ENCODE data around the gene SIGLEC10.
"Not testable (repeated sequence)": the region's sequence is repeated elsewhere in the genome, so short reads cannot be mapped to it uniquely, and the experiment has no call there.

The SIGLEC10 gene

GRCh38 chr19:51407511-51408131 lies 9.8 kb downstream of the SIGLEC10 start:
- H3K9me3 ChIP-seq (ENCODE audit: insufficient read depth, low read depth, low read length), result peaks cover 10% of the 10 kb centered on the region
- no peak overlapping the region for H2BK120ac ChIP-seq (ENCODE audit: insufficient read depth, low read length, poor library complexity)
- H3K9ac ChIP-seq (ENCODE audit: low read length), result no peak overlapping the region
- H3K4me3 ChIP-seq (ENCODE audit: low read depth, low read length), result no peak overlapping the region
- H3K23ac ChIP-seq (ENCODE audit: low read length), result no peak overlapping the region
- H3K4me2 ChIP-seq (ENCODE audit: low read length), result no peak overlapping the region
- DNase-seq, result peak in 1 of 2 donors; percentile 30
- no peak overlapping the region for H4K8ac ChIP-seq (ENCODE audit: low read depth, low read length)
- no peak overlapping the region for H3K14ac ChIP-seq (ENCODE audit: low read length)
- no peak overlapping the region for H2AK5ac ChIP-seq (ENCODE audit: low read length)
- peaks cover 0 to 2% of the 10 kb centered on the region in 2 experiments for H3K4me1 ChIP-seq (ENCODE audit: control insufficient read depth in 1 of 2, insufficient read depth in 2 of 2, low read length in 2 of 2)
- no peak overlapping the region for H2BK5ac ChIP-seq (ENCODE audit: low read depth, low read length, poor library complexity)
- no peak overlapping the region for H2BK12ac ChIP-seq (ENCODE audit: low read length)
- H2AFZ ChIP-seq (ENCODE audit: insufficient read depth, low read length, poor library complexity), result no peak overlapping the region
- H3K79me2 ChIP-seq (ENCODE audit: control insufficient read depth, insufficient read depth, low read length, poor library complexity), result no peaks in the 10 kb centered on the region
- H3K27ac ChIP-seq (ENCODE audit: low read depth, low read length), result no peak overlapping the region
- no peak overlapping the region for H4K12ac ChIP-seq (ENCODE audit: low read depth, low read length)
- H3K4ac ChIP-seq (ENCODE audit: low read depth, low read length), result no peak overlapping the region
- no peak overlapping the region for H3K18ac ChIP-seq (ENCODE audit: low read length)
- WGBS (ENCODE audit: extremely low coverage, insufficient coverage, insufficient read length), result no CpG with 5 or more reads among the region's 6 CpGs
- H3K27me3 ChIP-seq (ENCODE audit: insufficient read depth, low read length), result no peaks in the 10 kb centered on the region
- H3K36me3 ChIP-seq (ENCODE audit: control insufficient read depth in 1 of 2, insufficient read depth in 2 of 2, low read length in 2 of 2), result peaks cover 0 to under 1% of the 10 kb centered on the region in 2 experiments
- H4K91ac ChIP-seq (ENCODE audit: low read depth, low read length), result no peak overlapping the region
- no peaks in the 10 kb centered on the region for H3K79me1 ChIP-seq (ENCODE audit: low read length)

- WGBS (ENCODE audit: extremely low coverage, insufficient coverage, insufficient read length), result no CpG with 5 or more reads among the region's 9 CpGs
- Histone ChIP-seq H3K9ac (ENCODE audit: low read length) (no peak overlapping the region), H3K14ac (ENCODE audit: low read length) (no peak overlapping the region), H3K18ac (ENCODE audit: low read length) (no peak overlapping the region), H2BK120ac (ENCODE audit: insufficient read depth, low read length, poor library complexity) (no peak overlapping the region), H3K79me2 (ENCODE audit: control insufficient read depth, insufficient read depth, low read length, poor library complexity) (no peaks in the 10 kb centered on the region), H3K36me3 (ENCODE audit: control insufficient read depth in 1 of 2, insufficient read depth in 2 of 2, low read length in 2 of 2) (peaks cover 0 to 5% of the 10 kb centered on the region in 2 experiments), H3K27me3 (ENCODE audit: insufficient read depth, low read length) (no peaks in the 10 kb centered on the region), H3K4me2 (ENCODE audit: low read length) (no peak overlapping the region), H4K8ac (ENCODE audit: low read depth, low read length) (no peak overlapping the region), H3K79me1 (ENCODE audit: low read length) (no peaks in the 10 kb centered on the region), H3K23ac (ENCODE audit: low read length) (no peak overlapping the region), H3K9me3 (ENCODE audit: insufficient read depth, low read depth, low read length) (peaks cover 17% of the 10 kb centered on the region), H2AK5ac (ENCODE audit: low read length) (no peak overlapping the region), H3K4me3 (ENCODE audit: low read depth, low read length) (no peak overlapping the region), H3K4me1 (ENCODE audit: control insufficient read depth in 1 of 2, insufficient read depth in 2 of 2, low read length in 2 of 2) (no peaks in the 10 kb centered on the region), H2BK5ac (ENCODE audit: low read depth, low read length, poor library complexity) (no peak overlapping the region), H3K4ac (ENCODE audit: low read depth, low read length) (no peak overlapping the region), H2BK12ac (ENCODE audit: low read length) (no peak overlapping the region), H4K12ac (ENCODE audit: low read depth, low read length) (no peak overlapping the region), H4K91ac (ENCODE audit: low read depth, low read length) (no peak overlapping the region), H2AFZ (ENCODE audit: insufficient read depth, low read length, poor library complexity) (no peak overlapping the region), H3K27ac (ENCODE audit: low read depth, low read length) (no peak overlapping the region)
- no peak for DNase-seq
Measured at GRCh38 chr19:51402117-51402516, 15.3 kb downstream of the SIGLEC10 start.

GRCh38 chr19:51399936-51400335 lies 17.5 kb downstream of the SIGLEC10 start:
- not testable (repeated sequence) for H2BK120ac ChIP-seq (ENCODE audit: insufficient read depth, low read length, poor library complexity); H3K27ac ChIP-seq (ENCODE audit: low read depth, low read length); H3K79me1 ChIP-seq (ENCODE audit: low read length); H2AFZ ChIP-seq (ENCODE audit: insufficient read depth, low read length, poor library complexity); H3K4me3 ChIP-seq (ENCODE audit: low read depth, low read length); H3K79me2 ChIP-seq (ENCODE audit: control insufficient read depth, insufficient read depth, low read length, poor library complexity); H4K8ac ChIP-seq (ENCODE audit: low read depth, low read length); DNase-seq; H3K4ac ChIP-seq (ENCODE audit: low read depth, low read length); H4K12ac ChIP-seq (ENCODE audit: low read depth, low read length); H3K36me3 ChIP-seq (ENCODE audit: control insufficient read depth in 1 of 2, insufficient read depth in 2 of 2, low read length in 2 of 2); H2BK5ac ChIP-seq (ENCODE audit: low read depth, low read length, poor library complexity); H3K23ac ChIP-seq (ENCODE audit: low read length); H3K4me2 ChIP-seq (ENCODE audit: low read length); H3K18ac ChIP-seq (ENCODE audit: low read length); H3K27me3 ChIP-seq (ENCODE audit: insufficient read depth, low read length); H4K91ac ChIP-seq (ENCODE audit: low read depth, low read length); H3K14ac ChIP-seq (ENCODE audit: low read length); H3K4me1 ChIP-seq (ENCODE audit: control insufficient read depth in 1 of 2, insufficient read depth in 2 of 2, low read length in 2 of 2); H2AK5ac ChIP-seq (ENCODE audit: low read length); H2BK12ac ChIP-seq (ENCODE audit: low read length)
- H3K9ac ChIP-seq (ENCODE audit: low read length), result peak overlapping the region; percentile 72
- WGBS (ENCODE audit: extremely low coverage, insufficient coverage, insufficient read length), result no CpG with 5 or more reads among the region's 7 CpGs
- peaks cover 15% of the 10 kb centered on the region for H3K9me3 ChIP-seq (ENCODE audit: insufficient read depth, low read depth, low read length)

GRCh38 chr19:51399231-51399630 lies 18.2 kb downstream of the SIGLEC10 start:
- Histone ChIP-seq H3K4me2 (ENCODE audit: low read length) (no peak overlapping the region), H4K12ac (ENCODE audit: low read depth, low read length) (no peak overlapping the region), H3K9ac (ENCODE audit: low read length) (no peak overlapping the region), H2AK5ac (ENCODE audit: low read length) (no peak overlapping the region), H3K79me2 (ENCODE audit: control insufficient read depth, insufficient read depth, low read length, poor library complexity) (no peaks in the 10 kb centered on the region), H3K4me1 (ENCODE audit: control insufficient read depth in 1 of 2, insufficient read depth in 2 of 2, low read length in 2 of 2) (peaks cover 0 to 6% of the 10 kb centered on the region in 2 experiments), H3K4ac (ENCODE audit: low read depth, low read length) (no peak overlapping the region), H4K91ac (ENCODE audit: low read depth, low read length) (no peak overlapping the region), H3K27ac (ENCODE audit: low read depth, low read length) (no peak overlapping the region), H3K18ac (ENCODE audit: low read length) (no peak overlapping the region), H3K9me3 (ENCODE audit: insufficient read depth, low read depth, low read length) (peaks cover 15% of the 10 kb centered on the region), H2BK120ac (ENCODE audit: insufficient read depth, low read length, poor library complexity) (no peak overlapping the region), H3K14ac (ENCODE audit: low read length) (no peak overlapping the region), H3K27me3 (ENCODE audit: insufficient read depth, low read length) (no peaks in the 10 kb centered on the region), H2BK12ac (ENCODE audit: low read length) (no peak overlapping the region), H3K36me3 (ENCODE audit: control insufficient read depth in 1 of 2, insufficient read depth in 2 of 2, low read length in 2 of 2) (peaks cover 0 to 5% of the 10 kb centered on the region in 2 experiments), H3K23ac (ENCODE audit: low read length) (no peak overlapping the region), H3K4me3 (ENCODE audit: low read depth, low read length) (no peak overlapping the region), H2BK5ac (ENCODE audit: low read depth, low read length, poor library complexity) (no peak overlapping the region), H3K79me1 (ENCODE audit: low read length) (no peaks in the 10 kb centered on the region), H4K8ac (ENCODE audit: low read depth, low read length) (no peak overlapping the region), H2AFZ (ENCODE audit: insufficient read depth, low read length, poor library complexity) (no peak overlapping the region)
- WGBS (ENCODE audit: extremely low coverage, insufficient coverage, insufficient read length), result no CpG with 5 or more reads among the region's 5 CpGs
- DNase-seq, result no peak

All from trophoblast cell (in vitro differentiated cells and primary cell).